Gastroesophageal sphincter (tissue), 3 donors: ENCODE measurements around the gene PTBP1.

ENCODE experiments used
- CTCF ChIP-seq, 4 experiments: fragments of 200-600 bp in 2 of 4; fragments of 450-650 bp in 2 of 4; sonication (generic) in 1 of 4; IDR thresholded peaks; one replicate each; pipeline ENCODE4 v1.5.1; 2017 to 2019; ENCODE audit warnings: antibody characterized with exemption in 4 of 4, mild to moderate bottlenecking in 2 of 4, moderate library complexity in 2 of 4
- EP300 ChIP-seq: sonication (generic); formaldehyde crosslinking; IDR thresholded peaks from one replicate; pipeline ENCODE4 v1.6.1; 2017; ENCODE audit warnings: antibody characterized with exemption, mild to moderate bottlenecking
- POLR2A ChIP-seq, 2 donors: fragments of 450-650 bp; IDR thresholded peaks; one replicate each; pipeline ENCODE4 v1.6.1; 2017; ENCODE audit warnings: antibody characterized with exemption in 2 of 2, mild to moderate bottlenecking in 2 of 2, moderate library complexity in 1 of 2

GRCh38 chr19:763869-764268 lies 33.4 kb upstream of the PTBP1 start:
- TF ChIP-seq POLR2A (IDR thresholded peaks at IDR 0.05) (no peak), CTCF (IDR thresholded peaks at IDR 0.05) (no peak), EP300 (no peak)
